ENCODE results near the gene KCNJ6. TPM values are rescaled to one million over a fixed set of nuclear protein-coding genes. Genes with fewer than 3 reads are reported as not detected.

KCNJ6 gene
- total and polyA plus RNA-seq, 4 donors, result 0.01 TPM; not detected in 3

DNA sequence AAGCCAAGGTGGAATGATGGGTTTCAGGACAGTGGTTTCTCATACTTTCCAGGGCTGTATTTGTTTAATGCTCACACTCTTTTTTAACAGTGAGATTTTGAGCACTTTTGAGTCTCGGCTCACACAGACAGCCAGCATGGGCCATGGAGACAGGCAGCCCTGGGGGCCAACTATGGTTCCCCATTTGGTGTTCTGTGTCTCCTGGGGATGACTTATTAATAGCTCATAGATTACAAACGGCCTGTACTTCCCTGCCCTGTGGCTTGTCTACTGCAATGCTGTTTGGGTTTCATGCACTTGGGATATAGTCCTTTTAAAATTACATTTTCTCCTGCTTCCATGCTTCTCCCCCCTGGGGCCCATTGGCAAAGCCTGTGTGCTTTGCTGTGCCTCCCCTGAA is 178.3 kb downstream of the KCNJ6 start (continued):
- TF ChIP-seq, protein P1, sequence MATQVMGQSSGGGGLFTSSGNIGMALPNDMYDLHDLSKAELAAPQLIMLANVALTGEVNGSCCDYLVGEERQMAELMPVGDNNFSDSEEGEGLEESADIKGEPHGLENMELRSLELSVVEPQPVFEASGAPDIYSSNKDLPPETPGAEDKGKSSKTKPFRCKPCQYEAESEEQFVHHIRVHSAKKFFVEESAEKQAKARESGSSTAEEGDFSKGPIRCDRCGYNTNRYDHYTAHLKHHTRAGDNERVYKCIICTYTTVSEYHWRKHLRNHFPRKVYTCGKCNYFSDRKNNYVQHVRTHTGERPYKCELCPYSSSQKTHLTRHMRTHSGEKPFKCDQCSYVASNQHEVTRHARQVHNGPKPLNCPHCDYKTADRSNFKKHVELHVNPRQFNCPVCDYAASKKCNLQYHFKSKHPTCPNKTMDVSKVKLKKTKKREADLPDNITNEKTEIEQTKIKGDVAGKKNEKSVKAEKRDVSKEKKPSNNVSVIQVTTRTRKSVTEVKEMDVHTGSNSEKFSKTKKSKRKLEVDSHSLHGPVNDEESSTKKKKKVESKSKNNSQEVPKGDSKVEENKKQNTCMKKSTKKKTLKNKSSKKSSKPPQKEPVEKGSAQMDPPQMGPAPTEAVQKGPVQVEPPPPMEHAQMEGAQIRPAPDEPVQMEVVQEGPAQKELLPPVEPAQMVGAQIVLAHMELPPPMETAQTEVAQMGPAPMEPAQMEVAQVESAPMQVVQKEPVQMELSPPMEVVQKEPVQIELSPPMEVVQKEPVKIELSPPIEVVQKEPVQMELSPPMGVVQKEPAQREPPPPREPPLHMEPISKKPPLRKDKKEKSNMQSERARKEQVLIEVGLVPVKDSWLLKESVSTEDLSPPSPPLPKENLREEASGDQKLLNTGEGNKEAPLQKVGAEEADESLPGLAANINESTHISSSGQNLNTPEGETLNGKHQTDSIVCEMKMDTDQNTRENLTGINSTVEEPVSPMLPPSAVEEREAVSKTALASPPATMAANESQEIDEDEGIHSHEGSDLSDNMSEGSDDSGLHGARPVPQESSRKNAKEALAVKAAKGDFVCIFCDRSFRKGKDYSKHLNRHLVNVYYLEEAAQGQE (IDR thresholded peaks at IDR 0.05), result no peak

DNA sequence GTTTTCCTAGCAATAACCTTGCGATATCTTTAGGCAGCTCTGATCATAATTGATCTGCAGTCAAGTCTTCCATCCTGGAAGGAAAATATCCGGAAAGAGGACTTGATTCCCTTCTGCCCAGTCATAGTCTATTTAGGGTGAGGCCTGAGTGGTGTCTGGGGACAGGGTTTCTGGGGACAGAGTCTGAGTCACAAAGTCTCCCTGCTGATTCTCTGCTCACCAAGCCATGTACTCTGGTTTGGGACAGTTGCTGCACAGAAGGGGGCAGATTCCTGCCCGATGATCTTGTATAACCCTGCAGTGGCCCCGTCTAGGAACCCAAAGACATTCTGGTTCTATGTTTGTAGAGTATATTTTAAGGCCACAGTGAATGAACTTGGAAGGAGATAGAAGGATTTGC is 178.8 kb downstream of the KCNJ6 start:
- Histone ChIP-seq H3K4me1 (ENCODE audit: control insufficient read depth in 4 of 4, insufficient read depth in 4 of 4, low read length in 3 of 4) (no peaks in the 10 kb centered on the region), H3K36me3 (ENCODE audit: control insufficient read depth in 4 of 4, insufficient read depth in 3 of 4, low read depth in 1 of 4, low read length in 3 of 4) (no peaks in the 10 kb centered on the region), H3K9me3 (ENCODE audit: control insufficient read depth in 4 of 4, low read length in 3 of 4) (no peaks in the 10 kb centered on the region), H3K27ac (ENCODE audit: low read depth in 1 of 2, low read length in 2 of 2) (no peak overlapping the region), H3K27me3 (ENCODE audit: control insufficient read depth in 4 of 4, insufficient read depth in 4 of 4, low read length in 3 of 4) (peaks cover 0 to 5% (median 0%) of the 10 kb centered on the region in 4 donors), H3K9ac (ENCODE audit: low read depth in 1 of 2, low read length in 2 of 2) (no peak overlapping the region), H3K4me3 (ENCODE audit: low read depth in 1 of 3, low read length in 3 of 3) (no peak overlapping the region)
- no peak for DNase-seq (ENCODE audit: low spot score)
- 63% methylated on average over 4 of the region's 4 CpGs for WGBS
- TF ChIP-seq, protein P2, sequence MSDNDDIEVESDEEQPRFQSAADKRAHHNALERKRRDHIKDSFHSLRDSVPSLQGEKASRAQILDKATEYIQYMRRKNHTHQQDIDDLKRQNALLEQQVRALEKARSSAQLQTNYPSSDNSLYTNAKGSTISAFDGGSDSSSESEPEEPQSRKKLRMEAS (IDR thresholded peaks at IDR 0.05), result no peak
- no peak for TF ChIP-seq HNF4G (IDR thresholded peaks at IDR 0.05)
- no peak for TF ChIP-seq NR2F2 (IDR thresholded peaks at IDR 0.05)
- no peak for TF ChIP-seq HNF4A (conservative IDR thresholded peaks at IDR 0.05)
- no peak for TF ChIP-seq TAF1 (conservative IDR thresholded peaks at IDR 0.05)
- no peak for TF ChIP-seq RXRA (IDR thresholded peaks at IDR 0.05)
- TF ChIP-seq FOXA2 (IDR thresholded peaks at IDR 0.05), result no peak
- TF ChIP-seq, protein P3, sequence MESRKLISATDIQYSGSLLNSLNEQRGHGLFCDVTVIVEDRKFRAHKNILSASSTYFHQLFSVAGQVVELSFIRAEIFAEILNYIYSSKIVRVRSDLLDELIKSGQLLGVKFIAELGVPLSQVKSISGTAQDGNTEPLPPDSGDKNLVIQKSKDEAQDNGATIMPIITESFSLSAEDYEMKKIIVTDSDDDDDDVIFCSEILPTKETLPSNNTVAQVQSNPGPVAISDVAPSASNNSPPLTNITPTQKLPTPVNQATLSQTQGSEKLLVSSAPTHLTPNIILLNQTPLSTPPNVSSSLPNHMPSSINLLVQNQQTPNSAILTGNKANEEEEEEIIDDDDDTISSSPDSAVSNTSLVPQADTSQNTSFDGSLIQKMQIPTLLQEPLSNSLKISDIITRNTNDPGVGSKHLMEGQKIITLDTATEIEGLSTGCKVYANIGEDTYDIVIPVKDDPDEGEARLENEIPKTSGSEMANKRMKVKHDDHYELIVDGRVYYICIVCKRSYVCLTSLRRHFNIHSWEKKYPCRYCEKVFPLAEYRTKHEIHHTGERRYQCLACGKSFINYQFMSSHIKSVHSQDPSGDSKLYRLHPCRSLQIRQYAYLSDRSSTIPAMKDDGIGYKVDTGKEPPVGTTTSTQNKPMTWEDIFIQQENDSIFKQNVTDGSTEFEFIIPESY (IDR thresholded peaks at IDR 0.05), result no peak
- TF ChIP-seq, protein P4, sequence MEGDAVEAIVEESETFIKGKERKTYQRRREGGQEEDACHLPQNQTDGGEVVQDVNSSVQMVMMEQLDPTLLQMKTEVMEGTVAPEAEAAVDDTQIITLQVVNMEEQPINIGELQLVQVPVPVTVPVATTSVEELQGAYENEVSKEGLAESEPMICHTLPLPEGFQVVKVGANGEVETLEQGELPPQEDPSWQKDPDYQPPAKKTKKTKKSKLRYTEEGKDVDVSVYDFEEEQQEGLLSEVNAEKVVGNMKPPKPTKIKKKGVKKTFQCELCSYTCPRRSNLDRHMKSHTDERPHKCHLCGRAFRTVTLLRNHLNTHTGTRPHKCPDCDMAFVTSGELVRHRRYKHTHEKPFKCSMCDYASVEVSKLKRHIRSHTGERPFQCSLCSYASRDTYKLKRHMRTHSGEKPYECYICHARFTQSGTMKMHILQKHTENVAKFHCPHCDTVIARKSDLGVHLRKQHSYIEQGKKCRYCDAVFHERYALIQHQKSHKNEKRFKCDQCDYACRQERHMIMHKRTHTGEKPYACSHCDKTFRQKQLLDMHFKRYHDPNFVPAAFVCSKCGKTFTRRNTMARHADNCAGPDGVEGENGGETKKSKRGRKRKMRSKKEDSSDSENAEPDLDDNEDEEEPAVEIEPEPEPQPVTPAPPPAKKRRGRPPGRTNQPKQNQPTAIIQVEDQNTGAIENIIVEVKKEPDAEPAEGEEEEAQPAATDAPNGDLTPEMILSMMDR (IDR thresholded peaks at IDR 0.05; ENCODE audit: low read depth, low read length, missing input control), result no peak
- TF ChIP-seq, protein P1 (IDR thresholded peaks at IDR 0.05), result no peak
- TF ChIP-seq EGR1 (IDR thresholded peaks at IDR 0.05; ENCODE audit: low read depth in 2 of 2), result no peak
- no peak for TF ChIP-seq RAD21 (IDR thresholded peaks at IDR 0.05)
- TF ChIP-seq, protein P5, sequence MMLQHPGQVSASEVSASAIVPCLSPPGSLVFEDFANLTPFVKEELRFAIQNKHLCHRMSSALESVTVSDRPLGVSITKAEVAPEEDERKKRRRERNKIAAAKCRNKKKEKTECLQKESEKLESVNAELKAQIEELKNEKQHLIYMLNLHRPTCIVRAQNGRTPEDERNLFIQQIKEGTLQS (IDR thresholded peaks at IDR 0.05), result no peak
- TF ChIP-seq FOXA1 (IDR thresholded peaks at IDR 0.05), result no peak
- TF ChIP-seq YY1 (IDR thresholded peaks at IDR 0.05), result no peak
- TF ChIP-seq JUND (IDR thresholded peaks at IDR 0.05), result no peak
- TF ChIP-seq GABPA (IDR thresholded peaks at IDR 0.05 in 1 of 2, conservative IDR thresholded peaks at IDR 0.05 in 1 of 2), result no peak
- no peak for TF ChIP-seq SP1 (IDR thresholded peaks at IDR 0.05)

Data from liver (tissue), 9 donors.